SK-N-SH treated with all-trans-retinoic acid at 6 μM for 48 hours (cell line): Measurements from ENCODE around the gene FOXN3.
"Not testable (repeated sequence)": the region's sequence is repeated elsewhere in the genome, so short reads cannot be mapped to it uniquely, and the experiment has no call there.

Experiments used
- ATAC-seq: fragments of 200-7000 bp; cut with Tn5 transposase; 3 replicates; pipeline ENCODE4 v1.9.1; 2020; ENCODE audit warnings: mild to moderate bottlenecking, moderate library complexity
- ARNTL ChIP-seq: fragments of 450-650 bp; formaldehyde crosslinking; IDR thresholded peaks from 2 replicates; pipeline ENCODE4 v1.5.0; 2020; ENCODE audit warnings: low read depth, mild to moderate bottlenecking, moderate library complexity, borderline replicate concordance
- BACH2 ChIP-seq: fragments of 250-450 bp; sonication (Bioruptor Pico); IDR thresholded peaks from 2 replicates; pipeline ENCODE4 v1.9.0; 2021; ENCODE audit warnings: mild to moderate bottlenecking, borderline replicate concordance
- CSDC2 ChIP-seq: fragments of 250-450 bp; sonication (Bioruptor Pico); IDR thresholded peaks from 2 replicates; pipeline ENCODE4 v1.5.0; 2020; ENCODE audit warnings: mild to moderate bottlenecking, moderate library complexity
- CSRNP3 ChIP-seq: fragments of 250-450 bp; sonication (Bioruptor Pico); IDR thresholded peaks from 2 replicates; pipeline ENCODE4 v1.5.1; 2021; ENCODE audit warnings: mild to moderate bottlenecking, moderate library complexity
- ESRRG ChIP-seq: fragments of 250-450 bp; sonication (Bioruptor Pico); IDR thresholded peaks from 2 replicates; pipeline ENCODE4 v1.6.1; 2021; ENCODE audit warnings: mild to moderate bottlenecking
- GLIS3 ChIP-seq: fragments of 250-450 bp; sonication (Bioruptor Pico); IDR thresholded peaks from 2 replicates; pipeline ENCODE4 v1.5.0; 2020; ENCODE audit warnings: mild to moderate bottlenecking, moderate library complexity
- ISL1 ChIP-seq: fragments of 250-450 bp; sonication (Bioruptor Pico); IDR thresholded peaks from 2 replicates; pipeline ENCODE4 v2.1.2; 2022; ENCODE audit warnings: mild to moderate bottlenecking, moderate library complexity
- OSR1 ChIP-seq: fragments of 250-450 bp; sonication (Bioruptor Pico); IDR thresholded peaks from 2 replicates; pipeline ENCODE4 v1.8.0; 2022; ENCODE audit warnings: moderate library complexity, mild to moderate bottlenecking, inconsistent platforms
- PPARA ChIP-seq: fragments of 250-450 bp; sonication (Bioruptor Pico); IDR thresholded peaks from 2 replicates; pipeline ENCODE4 v1.5.0; 2020; ENCODE audit warnings: mild to moderate bottlenecking, borderline replicate concordance
- RARB ChIP-seq: fragments of 250-450 bp; sonication (Bioruptor Pico); IDR thresholded peaks from 2 replicates; pipeline ENCODE4 v1.8.0; 2021; ENCODE audit warnings: mild to moderate bottlenecking, moderate library complexity
- SNAI2 ChIP-seq: fragments of 250-450 bp; sonication (Bioruptor Pico); IDR thresholded peaks from 2 replicates; pipeline ENCODE4 v1.5.0; 2020; ENCODE audit warnings: mild to moderate bottlenecking, moderate library complexity
- TCF4 ChIP-seq: fragments of 250-450 bp; sonication (Bioruptor Pico); IDR thresholded peaks from 2 replicates; pipeline ENCODE4 v1.8.0; 2021; ENCODE audit warnings: mild to moderate bottlenecking, moderate library complexity, borderline replicate concordance
- TOX ChIP-seq: fragments of 250-450 bp; sonication (Bioruptor Pico); IDR thresholded peaks from 2 replicates; pipeline ENCODE4 v1.8.0; 2021; ENCODE audit warnings: mild to moderate bottlenecking, moderate library complexity, borderline replicate concordance
- ZC3H10 ChIP-seq: fragments of 250-450 bp; sonication (Bioruptor Pico); IDR thresholded peaks from 2 replicates; pipeline ENCODE4 v1.5.1; 2021; ENCODE audit warnings: mild to moderate bottlenecking, moderate library complexity
- ZFP3 ChIP-seq: fragments of 250-450 bp; sonication (Bioruptor Pico); IDR thresholded peaks from 2 replicates; pipeline ENCODE4 v1.5.0; 2020; ENCODE audit warnings: mild to moderate bottlenecking, moderate library complexity
- ZFP30 ChIP-seq: fragments of 450-650 bp; formaldehyde crosslinking; IDR thresholded peaks from 2 replicates; pipeline ENCODE4 v1.5.0; 2022; ENCODE audit warnings: mild to moderate bottlenecking, moderate library complexity
- ZNF565 ChIP-seq: fragments of 450-650 bp; formaldehyde crosslinking; conservative IDR thresholded peaks from 2 replicates; pipeline ENCODE4 v1.5.0; 2020; ENCODE audit warnings: low read depth, mild to moderate bottlenecking, moderate library complexity
- ZNF70 ChIP-seq: fragments of 450-650 bp; formaldehyde crosslinking; IDR thresholded peaks from 2 replicates; pipeline ENCODE4 v1.5.0; 2020; ENCODE audit warnings: mild to moderate bottlenecking, moderate library complexity
- ZNF8 ChIP-seq: fragments of 450-650 bp; formaldehyde crosslinking; IDR thresholded peaks from 2 replicates; pipeline ENCODE4 v1.5.0; 2020; ENCODE audit warnings: mild to moderate bottlenecking, moderate library complexity
- TF ChIP-seq, protein P1 (sequence below): fragments of 250-450 bp; sonication (Bioruptor Pico); IDR thresholded peaks from 2 replicates; pipeline ENCODE4 v1.8.0; 2020; ENCODE audit warnings: mild to moderate bottlenecking, moderate library complexity, borderline replicate concordance
- TF ChIP-seq, protein P2 (sequence below): fragments of 250-450 bp; sonication (Bioruptor Pico); IDR thresholded peaks from 2 replicates; pipeline ENCODE4 v1.5.1; 2020; ENCODE audit warnings: low read depth, mild to moderate bottlenecking, moderate library complexity
- TF ChIP-seq, protein P3 (sequence below): fragments of 250-450 bp; sonication (Bioruptor Pico); IDR thresholded peaks from 2 replicates; pipeline ENCODE4 v1.8.0; 2021; ENCODE audit warnings: low read depth, mild to moderate bottlenecking, moderate library complexity, borderline replicate concordance

The FOXN3 gene

DNA sequence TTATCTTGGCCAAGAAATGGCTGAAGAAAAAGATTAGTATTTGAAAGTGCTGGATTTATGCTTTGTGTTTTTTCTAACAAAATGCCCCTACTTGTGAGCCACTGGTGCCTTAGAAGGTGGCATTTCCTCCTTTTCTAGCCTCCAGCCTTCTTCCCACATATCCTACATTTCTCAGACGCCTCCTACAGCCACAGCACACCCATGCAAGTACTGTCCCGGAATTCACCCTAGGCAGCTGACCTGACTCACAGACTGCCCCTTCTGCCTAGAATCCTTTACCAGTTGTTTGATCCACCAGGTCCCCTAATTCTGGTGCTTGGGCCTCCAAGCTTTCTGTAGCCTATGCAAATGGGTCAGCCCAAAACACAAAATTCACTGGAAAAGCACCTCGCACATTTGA lies 166.0 kb downstream of the FOXN3 start:
- no peak for ATAC-seq
- TF ChIP-seq ZFP3 (CRISPR knock-in tag), result no peak
- no peak for TF ChIP-seq ZNF70 (CRISPR knock-in tag)
- TF ChIP-seq, protein P1, sequence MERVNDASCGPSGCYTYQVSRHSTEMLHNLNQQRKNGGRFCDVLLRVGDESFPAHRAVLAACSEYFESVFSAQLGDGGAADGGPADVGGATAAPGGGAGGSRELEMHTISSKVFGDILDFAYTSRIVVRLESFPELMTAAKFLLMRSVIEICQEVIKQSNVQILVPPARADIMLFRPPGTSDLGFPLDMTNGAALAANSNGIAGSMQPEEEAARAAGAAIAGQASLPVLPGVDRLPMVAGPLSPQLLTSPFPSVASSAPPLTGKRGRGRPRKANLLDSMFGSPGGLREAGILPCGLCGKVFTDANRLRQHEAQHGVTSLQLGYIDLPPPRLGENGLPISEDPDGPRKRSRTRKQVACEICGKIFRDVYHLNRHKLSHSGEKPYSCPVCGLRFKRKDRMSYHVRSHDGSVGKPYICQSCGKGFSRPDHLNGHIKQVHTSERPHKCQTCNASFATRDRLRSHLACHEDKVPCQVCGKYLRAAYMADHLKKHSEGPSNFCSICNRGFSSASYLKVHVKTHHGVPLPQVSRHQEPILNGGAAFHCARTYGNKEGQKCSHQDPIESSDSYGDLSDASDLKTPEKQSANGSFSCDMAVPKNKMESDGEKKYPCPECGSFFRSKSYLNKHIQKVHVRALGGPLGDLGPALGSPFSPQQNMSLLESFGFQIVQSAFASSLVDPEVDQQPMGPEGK, result no peak
- TF ChIP-seq SNAI2 (CRISPR knock-in tag), result no peak
- TF ChIP-seq TOX (CRISPR knock-in tag), result no peak
- TF ChIP-seq RARB (CRISPR knock-in tag), result no peak
- no peak for TF ChIP-seq GLIS3 (CRISPR knock-in tag)
- TF ChIP-seq, protein P2, sequence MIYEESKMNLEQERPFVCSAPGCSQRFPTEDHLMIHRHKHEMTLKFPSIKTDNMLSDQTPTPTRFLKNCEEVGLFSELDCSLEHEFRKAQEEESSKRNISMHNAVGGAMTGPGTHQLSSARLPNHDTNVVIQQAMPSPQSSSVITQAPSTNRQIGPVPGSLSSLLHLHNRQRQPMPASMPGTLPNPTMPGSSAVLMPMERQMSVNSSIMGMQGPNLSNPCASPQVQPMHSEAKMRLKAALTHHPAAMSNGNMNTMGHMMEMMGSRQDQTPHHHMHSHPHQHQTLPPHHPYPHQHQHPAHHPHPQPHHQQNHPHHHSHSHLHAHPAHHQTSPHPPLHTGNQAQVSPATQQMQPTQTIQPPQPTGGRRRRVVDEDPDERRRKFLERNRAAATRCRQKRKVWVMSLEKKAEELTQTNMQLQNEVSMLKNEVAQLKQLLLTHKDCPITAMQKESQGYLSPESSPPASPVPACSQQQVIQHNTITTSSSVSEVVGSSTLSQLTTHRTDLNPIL, result no peak
- no peak for TF ChIP-seq ZNF8
- TF ChIP-seq ZFP30 (CRISPR knock-in tag), result no peak
- TF ChIP-seq ZC3H10 (CRISPR knock-in tag), result no peak
- TF ChIP-seq CSDC2 (CRISPR knock-in tag), result no peak

GRCh38 chr14:89250655-89250975 lies 166.4 kb downstream of the FOXN3 start:
- not testable (repeated sequence) for ATAC-seq

- no peak for ATAC-seq
- TF ChIP-seq ZNF70 (CRISPR knock-in tag), result no peak
- no peak for TF ChIP-seq BACH2 (CRISPR knock-in tag)
- TF ChIP-seq ISL1 (CRISPR knock-in tag), result no peak
- no peak for TF ChIP-seq ARNTL (CRISPR knock-in tag)
- TF ChIP-seq RARB (CRISPR knock-in tag), result no peak
- TF ChIP-seq, protein P3, sequence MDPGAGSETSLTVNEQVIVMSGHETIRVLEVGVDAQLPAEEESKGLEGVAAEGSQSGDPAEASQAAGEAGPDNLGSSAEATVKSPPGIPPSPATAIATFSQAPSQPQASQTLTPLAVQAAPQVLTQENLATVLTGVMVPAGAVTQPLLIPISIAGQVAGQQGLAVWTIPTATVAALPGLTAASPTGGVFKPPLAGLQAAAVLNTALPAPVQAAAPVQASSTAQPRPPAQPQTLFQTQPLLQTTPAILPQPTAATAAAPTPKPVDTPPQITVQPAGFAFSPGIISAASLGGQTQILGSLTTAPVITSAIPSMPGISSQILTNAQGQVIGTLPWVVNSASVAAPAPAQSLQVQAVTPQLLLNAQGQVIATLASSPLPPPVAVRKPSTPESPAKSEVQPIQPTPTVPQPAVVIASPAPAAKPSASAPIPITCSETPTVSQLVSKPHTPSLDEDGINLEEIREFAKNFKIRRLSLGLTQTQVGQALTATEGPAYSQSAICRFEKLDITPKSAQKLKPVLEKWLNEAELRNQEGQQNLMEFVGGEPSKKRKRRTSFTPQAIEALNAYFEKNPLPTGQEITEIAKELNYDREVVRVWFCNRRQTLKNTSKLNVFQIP (CRISPR knock-in tag), result no peak
- TF ChIP-seq TOX (CRISPR knock-in tag), result no peak
- no peak for TF ChIP-seq GLIS3 (CRISPR knock-in tag)
- TF ChIP-seq, protein P2, result no peak
- no peak for TF ChIP-seq CSDC2 (CRISPR knock-in tag)
- no peak for TF ChIP-seq ESRRG (CRISPR knock-in tag)
- no peak for TF ChIP-seq ZC3H10 (CRISPR knock-in tag)
- TF ChIP-seq ZNF8, result no peak
Measured at GRCh38 chr14:89249972-89250654, 166.9 kb downstream of the FOXN3 start.

- no peak for TF ChIP-seq ZFP3 (CRISPR knock-in tag)
- no peak for TF ChIP-seq CSDC2 (CRISPR knock-in tag)
- no peak for TF ChIP-seq ESRRG (CRISPR knock-in tag)
- no peak for TF ChIP-seq ZC3H10 (CRISPR knock-in tag)
- no peak for TF ChIP-seq TOX (CRISPR knock-in tag)
- TF ChIP-seq GLIS3 (CRISPR knock-in tag), result no peak
- no peak for TF ChIP-seq ZFP30 (CRISPR knock-in tag)
- TF ChIP-seq, protein P2, result no peak
- no peak for TF ChIP-seq CSRNP3 (CRISPR knock-in tag)
- no peak for TF ChIP-seq OSR1 (CRISPR knock-in tag)
- no peak for TF ChIP-seq ZNF8
- no peak for TF ChIP-seq BACH2 (CRISPR knock-in tag)
- TF ChIP-seq ZNF565 (CRISPR knock-in tag), result no peak
- no peak for TF ChIP-seq TCF4 (CRISPR knock-in tag)
- no peak for TF ChIP-seq ISL1 (CRISPR knock-in tag)
- no peak for TF ChIP-seq PPARA (CRISPR knock-in tag)
- TF ChIP-seq, protein P1, result no peak
- no peak for TF ChIP-seq RARB (CRISPR knock-in tag)
- peak; percentile 45; the same call in 2 of the 3 replicates for ATAC-seq
Measured at GRCh38 chr14:89249065-89249695, 167.9 kb downstream of the FOXN3 start.
